Gastroesophageal sphincter (tissue), 4 donors: ENCODE data around the gene ITGB5. TPM values are rescaled to one million over a fixed set of nuclear protein-coding genes. Genes with fewer than 3 reads are reported as not detected.
"Not testable (repeated sequence)": the region's sequence is repeated elsewhere in the genome, so short reads cannot be mapped to it uniquely, and the experiment has no call there.

Experiments used
- ATAC-seq: fragments of 150-250 bp; one replicate; pipeline ENCODE4 v1.9.1; 2016; ENCODE audit warnings: mild to moderate bottlenecking, moderate library complexity
- H3K27ac ChIP-seq, 4 donors: fragments of 200-600 bp; sonication (generic) in 3 of 4; 1 replicate in 3 of 4; 2 replicates in 1 of 4; pipeline ENCODE4 v1.5.1; 2016 to 2019
- H3K27me3 ChIP-seq: fragments of 200-600 bp; sonication (generic); one replicate; pipeline ENCODE4 v1.5.1; 2019
- H3K36me3 ChIP-seq, 2 donors: fragments of 200-600 bp; sonication (generic); one replicate each; pipeline ENCODE4 v1.5.1; 2019; ENCODE audit warnings: control low read depth in 1 of 2
- H3K4me1 ChIP-seq, 3 donors: fragments of 200-600 bp; sonication (generic); 1 replicate in 2 of 3; 2 replicates in 1 of 3; pipeline ENCODE4 v1.5.1; 2016 to 2019; ENCODE audit warnings: control low read depth in 2 of 3
- H3K4me3 ChIP-seq, 2 donors: fragments of 200-600 bp; sonication (generic); one replicate each; pipeline ENCODE4 v1.5.1; 2019; ENCODE audit warnings: mild to moderate bottlenecking in 1 of 2, moderate library complexity in 1 of 2
- H3K9me3 ChIP-seq, 3 donors: fragments of 200-600 bp; sonication (generic); one replicate each; pipeline ENCODE4 v1.5.1; 2017 to 2019; ENCODE audit warnings: control low read depth in 2 of 3
- CTCF ChIP-seq, 4 experiments: fragments of 200-600 bp in 2 of 4; fragments of 450-650 bp in 2 of 4; sonication (generic) in 1 of 4; IDR thresholded peaks; one replicate each; pipeline ENCODE4 v1.5.1; 2017 to 2019; ENCODE audit warnings: antibody characterized with exemption in 4 of 4, mild to moderate bottlenecking in 2 of 4, moderate library complexity in 2 of 4
- EP300 ChIP-seq: sonication (generic); formaldehyde crosslinking; IDR thresholded peaks from one replicate; pipeline ENCODE4 v1.6.1; 2017; ENCODE audit warnings: antibody characterized with exemption, mild to moderate bottlenecking
- POLR2A ChIP-seq, 2 donors: fragments of 450-650 bp; IDR thresholded peaks; one replicate each; pipeline ENCODE4 v1.6.1; 2017; ENCODE audit warnings: antibody characterized with exemption in 2 of 2, mild to moderate bottlenecking in 2 of 2, moderate library complexity in 1 of 2
- POLR2AphosphoS5 ChIP-seq: sonication (generic); formaldehyde crosslinking; IDR thresholded peaks from one replicate; pipeline ENCODE4 v1.6.1; 2017; ENCODE audit warnings: antibody characterized with exemption
- WGBS, 2 donors: methylation state at CpG; one replicate each; pipeline ENCODE4 v1.1.5; 2018; ENCODE audit warnings: low coverage in 1 of 2; 5-methylcytosine and 5-hydroxymethylcytosine counted together
- total RNA-seq, 4 donors: library from RNA; depleted of rRNA; stranded (reverse); fragments of >200 nt; gene quantifications; one replicate each; pipeline ENCODE4 v1.1.0, GENCODE V29; 2016

ITGB5 gene
- total RNA-seq, 4 donors from 2014 or later = 125 to 312 (median 151) TPM

- ATAC-seq = no peak
- no peak for TF ChIP-seq POLR2AphosphoS5
- no peak for TF ChIP-seq CTCF (IDR thresholded peaks at IDR 0.05)
- TF ChIP-seq POLR2A (IDR thresholded peaks at IDR 0.05) = no peak
- no peak for TF ChIP-seq EP300
- Histone ChIP-seq H3K27ac (peak overlapping the region in 2 of 4 donors; percentile 71 to 78), H3K36me3 (no peaks in the 10 kb centered on the region), H3K27me3 (no peaks in the 10 kb centered on the region), H3K4me3 (no peak overlapping the region), H3K9me3 (no peaks in the 10 kb centered on the region), H3K4me1 (peaks cover 10 to 76% (median 48%) of the 10 kb centered on the region in 3 donors)
- WGBS, 2 donors = 84 to 86% methylated on average over 4 of the region's 4 CpGs
Measured at GRCh38 chr3:124831628-124832199, 55.5 kb downstream of the ITGB5 start.

- Histone ChIP-seq H3K36me3 (no peaks in the 10 kb centered on the region), H3K4me1 (peaks cover 10 to 66% (median 34%) of the 10 kb centered on the region in 3 donors), H3K4me3 (no peak overlapping the region), H3K27ac (peak overlapping the region in 3 of 4 donors; percentile 56 to 78 (median 71)), H3K9me3 (no peaks in the 10 kb centered on the region), H3K27me3 (no peaks in the 10 kb centered on the region)
- WGBS, 2 donors = 32 to 60% methylated on average over 4 to 6 of the region's 6 CpGs
- TF ChIP-seq POLR2AphosphoS5 (no peak), EP300 (no peak), POLR2A (IDR thresholded peaks at IDR 0.05) (no peak), CTCF (IDR thresholded peaks at IDR 0.05) (no peak)
- peak; percentile 81 for ATAC-seq
Measured at GRCh38 chr3:124829819-124830554, 57.2 kb downstream of the ITGB5 start.

- Histone ChIP-seq H3K27me3 (no peaks in the 10 kb centered on the region), H3K9me3 (no peaks in the 10 kb centered on the region), H3K27ac (peak overlapping the region in 3 of 4 donors; percentile 56 to 78 (median 71)), H3K4me3 (no peak overlapping the region), H3K4me1 (peaks cover 7 to 60% (median 29%) of the 10 kb centered on the region in 3 donors), H3K36me3 (no peaks in the 10 kb centered on the region)
- ATAC-seq = peak; percentile 70
- 61 to 85% methylated on average over 7 to 15 of the region's 15 CpGs for WGBS, 2 donors
- TF ChIP-seq CTCF (IDR thresholded peaks at IDR 0.05) = no peak
- TF ChIP-seq POLR2AphosphoS5 = no peak
Measured at GRCh38 chr3:124829178-124829818, 57.9 kb downstream of the ITGB5 start.

GRCh38 chr3:124827476-124828206 is 59.5 kb downstream of the ITGB5 start:
- H3K4me3 ChIP-seq, H3K27me3 ChIP-seq, ATAC-seq, H3K9me3 ChIP-seq, H3K36me3 ChIP-seq: not testable (repeated sequence)
- Histone ChIP-seq H3K4me1 (peaks cover 7 to 44% (median 21%) of the 10 kb centered on the region in 3 donors), H3K27ac (peak overlapping the region; percentile 43 to 75 (median 74))
- 83 to 86% methylated on average over 6 to 9 of the region's 15 CpGs for whole genome bisulfite sequencing, 2 donors
- TF ChIP-seq CTCF (IDR thresholded peaks at IDR 0.05) = peak in 3 of 4 experiments; percentile 12 to 26 (median 18)
